Tibial artery (tissue), 4 donors: ENCODE measurements around the gene GABRG3.

Source experiments
- DNase-seq, 2 donors: peaks; one replicate each; pipeline ENCODE4 v3.0.0-alpha.2; 2019
- H3K27ac ChIP-seq, 2 donors: fragments of 200-600 bp; sonication (generic) in 1 of 2; 1 replicate in 1 of 2; 2 replicates in 1 of 2; pipeline ENCODE4 v1.5.1; 2018 to 2019; ENCODE audit warnings: mild to moderate bottlenecking in 1 of 2
- H3K27me3 ChIP-seq, 2 donors: fragments of 200-600 bp; sonication (generic) in 1 of 2; one replicate each; pipeline versions ENCODE4 v1.5.1 to v1.6.0; 2016 to 2019
- H3K36me3 ChIP-seq, 3 donors: fragments of 200-600 bp; sonication (generic) in 2 of 3; one replicate each; pipeline ENCODE4 v1.5.1; 2016 to 2019; ENCODE audit warnings: mild to moderate bottlenecking in 2 of 3
- H3K4me1 ChIP-seq, 4 donors: fragments of 200-600 bp; sonication (generic) in 2 of 4; 1 replicate in 3 of 4; 2 replicates in 1 of 4; pipeline ENCODE4 v1.5.1; 2016 to 2019
- H3K4me3 ChIP-seq, 2 donors: fragments of 200-600 bp; sonication (generic) in 1 of 2; 1 replicate in 1 of 2; 2 replicates in 1 of 2; pipeline ENCODE4 v1.5.1; 2018 to 2019; ENCODE audit warnings: mild to moderate bottlenecking in 2 of 2
- H3K9me3 ChIP-seq, 3 donors: fragments of 200-600 bp; sonication (generic) in 1 of 3; one replicate each; pipeline ENCODE4 v1.5.1; 2016 to 2019
- CTCF ChIP-seq, 2 experiments: fragments of 200-600 bp in 1 of 2; fragments of 450-650 bp in 1 of 2; IDR thresholded peaks; one replicate each; pipeline ENCODE4 v1.5.1; 2017 to 2019; ENCODE audit warnings: antibody characterized with exemption in 2 of 2, mild to moderate bottlenecking in 1 of 2, moderate library complexity in 1 of 2
- intact Hi-C: fragments of 100-400 bp; cut with DNase I; formaldehyde crosslinking; loops from one replicate; pipeline ENCODE4 v1.15.0; 2023; ENCODE audit warnings: low total_unique reads

Gene GABRG3

DNA sequence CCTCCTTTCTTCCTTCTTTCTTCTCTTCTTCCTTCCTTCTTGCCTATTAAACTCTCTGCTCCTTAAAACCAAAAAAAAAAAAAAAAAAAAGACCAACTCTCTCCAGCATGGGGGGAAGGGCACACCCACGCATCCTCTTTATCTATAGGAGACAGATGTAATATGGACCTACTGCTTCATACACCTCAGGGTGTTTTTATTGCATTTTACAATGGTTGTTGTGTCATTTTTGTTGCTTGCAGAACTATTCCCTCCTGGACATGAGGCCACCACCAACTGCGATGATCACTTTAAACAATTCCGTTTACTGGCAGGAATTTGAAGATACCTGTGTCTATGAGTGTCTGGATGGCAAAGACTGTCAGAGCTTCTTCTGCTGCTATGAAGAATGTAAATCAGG lies 561.4 kb downstream of the GABRG3 start:
- intact Hi-C loops = no loop called here
- H3K36me3 ChIP-seq = no peaks in the 10 kb centered on the region
- H3K27ac ChIP-seq = no peak overlapping the region
- H3K4me1 ChIP-seq = no peaks in the 10 kb centered on the region
- no peak for DNase-seq
- no peaks in the 10 kb centered on the region for H3K9me3 ChIP-seq
- TF ChIP-seq CTCF (IDR thresholded peaks at IDR 0.05) = no peak
- no peak overlapping the region for H3K4me3 ChIP-seq
- no peaks in the 10 kb centered on the region for H3K27me3 ChIP-seq

- Histone ChIP-seq H3K9me3 (no peaks in the 10 kb centered on the region), H3K36me3 (no peaks in the 10 kb centered on the region), H3K27me3 (no peaks in the 10 kb centered on the region), H3K4me3 (no peak overlapping the region), H3K27ac (no peak overlapping the region), H3K4me1 (no peaks in the 10 kb centered on the region)
- TF ChIP-seq CTCF (IDR thresholded peaks at IDR 0.05) = no peak
- no peak for DNase-seq
- intact Hi-C loops = no loop called here
Observed at GRCh38 chr15:27535445-27536129, 564.6 kb downstream of the GABRG3 start.

DNA sequence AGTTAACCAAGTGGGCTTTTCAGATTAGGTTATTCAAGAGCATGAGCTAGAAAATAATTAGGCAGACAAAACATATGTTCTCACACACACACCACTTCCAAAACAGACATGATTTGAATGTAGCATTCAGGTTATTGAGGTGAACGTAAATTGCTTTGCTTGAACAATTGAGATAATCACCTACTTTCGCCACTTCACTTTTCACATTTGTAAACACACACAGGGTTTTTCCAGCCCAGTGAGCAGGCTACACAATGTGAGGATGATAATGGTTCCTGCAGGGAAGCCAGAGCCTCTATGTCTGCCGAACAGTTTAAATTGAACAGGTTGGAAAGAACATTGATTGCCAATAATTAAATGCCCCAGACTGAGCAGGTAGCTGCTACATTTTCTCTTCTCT lies 567.3 kb downstream of the GABRG3 start:
- DNase-seq = no peak
- no peak overlapping the region for H3K27ac ChIP-seq
- no peak overlapping the region for H3K4me3 ChIP-seq
- intact Hi-C loops = no loop called here
- no peaks in the 10 kb centered on the region for H3K9me3 ChIP-seq
- no peak for TF ChIP-seq CTCF (IDR thresholded peaks at IDR 0.05)
- no peaks in the 10 kb centered on the region for H3K4me1 ChIP-seq
- H3K36me3 ChIP-seq = no peaks in the 10 kb centered on the region
- no peaks in the 10 kb centered on the region for H3K27me3 ChIP-seq

DNA sequence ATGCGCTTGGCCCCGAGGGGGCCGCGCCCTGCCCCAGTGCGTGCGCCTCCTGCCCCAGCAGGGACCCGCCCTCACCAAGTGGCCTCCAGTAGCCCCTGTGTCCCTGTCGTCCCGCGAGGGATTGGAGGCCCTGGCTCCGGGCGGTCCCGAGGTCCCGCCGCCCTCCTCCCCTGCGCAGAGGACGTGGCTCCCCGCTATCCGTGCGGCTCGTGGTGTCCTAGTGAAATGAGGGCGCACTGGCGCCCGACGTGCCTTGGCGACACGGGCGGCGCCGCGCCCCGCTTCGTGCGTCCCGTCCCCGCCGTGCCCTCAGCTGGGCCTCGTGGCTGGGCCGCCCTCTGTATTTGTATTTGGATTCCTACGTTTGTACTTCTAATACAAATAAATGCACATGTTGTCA lies 570.6 kb downstream of the GABRG3 start:
- Histone ChIP-seq H3K36me3 (no peaks in the 10 kb centered on the region), H3K9me3 (no peaks in the 10 kb centered on the region), H3K4me1 (no peaks in the 10 kb centered on the region), H3K27ac (no peak overlapping the region), H3K27me3 (no peaks in the 10 kb centered on the region), H3K4me3 (no peak overlapping the region)
- DNase-seq = no peak
- intact Hi-C loops = no loop called here
- no peak for TF ChIP-seq CTCF (IDR thresholded peaks at IDR 0.05)

- intact Hi-C loops = no loop called here
- no peak for TF ChIP-seq CTCF (IDR thresholded peaks at IDR 0.05)
- H3K4me1 ChIP-seq = no peaks in the 10 kb centered on the region
- no peak for DNase-seq
- H3K27me3 ChIP-seq = no peaks in the 10 kb centered on the region
- H3K4me3 ChIP-seq = no peak overlapping the region
- no peaks in the 10 kb centered on the region for H3K36me3 ChIP-seq
- H3K9me3 ChIP-seq = no peaks in the 10 kb centered on the region
- no peak overlapping the region for H3K27ac ChIP-seq
Observed at GRCh38 chr15:27545494-27546255, 574.7 kb downstream of the GABRG3 start.
